Ovary (tissue), 3 donors: Measurements from ENCODE around the gene ITPR2.

Experiments
- CTCF ChIP-seq, 3 donors: fragments of 450-650 bp in 2 of 3; fragments of 200-600 bp in 1 of 3; IDR thresholded peaks; one replicate each; pipeline versions ENCODE4 v1.5.1 to v1.8.0; 2016 to 2022; ENCODE audit warnings: antibody characterized with exemption in 3 of 3, mild to moderate bottlenecking in 1 of 3
- EP300 ChIP-seq: sonication (generic); formaldehyde crosslinking; IDR thresholded peaks from one replicate; pipeline ENCODE4 v1.6.1; 2017; ENCODE audit warnings: antibody characterized with exemption
- POLR2A ChIP-seq: fragments of 450-650 bp; IDR thresholded peaks from one replicate; pipeline ENCODE4 v1.6.1; 2017; ENCODE audit warnings: antibody characterized with exemption, mild to moderate bottlenecking, moderate library complexity
- donor health status: DM: no; HTN: no; CAD: no.

DNA sequence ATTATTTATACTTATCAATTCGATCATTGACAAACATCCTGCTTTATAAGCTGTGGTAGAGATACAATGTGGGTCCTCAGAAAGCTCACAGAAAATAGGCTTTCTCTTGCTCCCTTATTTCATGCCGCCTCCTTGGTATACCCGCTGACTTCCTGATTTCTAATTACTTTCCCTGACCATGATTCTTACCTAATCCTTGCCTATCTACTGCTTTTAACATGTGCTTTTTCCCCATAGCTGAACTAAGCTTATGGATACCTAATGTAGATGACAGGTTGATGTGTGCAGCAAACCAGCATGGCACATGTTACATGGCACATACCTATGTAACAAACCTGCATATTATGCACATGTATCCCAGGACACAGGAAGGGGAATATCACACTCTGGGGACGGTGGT is 65.1 kb downstream of the ITPR2 start:
- TF ChIP-seq CTCF (IDR thresholded peaks at IDR 0.05) (no peak), EP300 (no peak), POLR2A (no peak)
